HCT116 (cell line): ENCODE measurements around the gene AFAP1L2. TPM values are rescaled to one million over a fixed set of nuclear protein-coding genes. Genes with fewer than 3 reads are reported as not detected.

Experiments used
- ATAC-seq: fragments of 200-7000 bp; cut with Tn5 transposase; 2 replicates; pipeline ENCODE4 v1.9.1; 2020; ENCODE audit warnings: mild to moderate bottlenecking, moderate library complexity
- BruUV-seq: library from RNA; stranded (reverse); fragments of 400-500 nt; replicated peaks from 2 replicates; lab custom pipeline; 2021; lab: Mats Ljungman, UMichigan
- CTCF ChIA-PET: fragments of 300-600 bp; sonication (Branson Sonifier 250); formaldehyde crosslinking; loops from one replicate; lab custom pipeline; 2021; ENCODE audit warnings: antibody characterized with exemption; lab: Charles Lee
- POLR2A ChIA-PET: fragments of 300-600, 350-600 bp; sonication (Branson Sonifier 250); formaldehyde crosslinking; loops from one replicate; lab custom pipeline; 2021; ENCODE audit warnings: antibody characterized with exemption; lab: Charles Lee
- RAD21 ChIA-PET, 2 experiments: fragments of 300-600 bp; sonication (Branson Sonifier 250); formaldehyde crosslinking; loops; one replicate each; lab custom pipeline; 2023; ENCODE audit warnings: low total read pairs in 2 of 2; ENCODE audit not compliant: uncharacterized antibody in 2 of 2, unreplicated experiment in 2 of 2, low non-redundant PET in 1 of 2; lab: Charles Lee
- DNase-seq: peaks from one replicate; pipeline ENCODE4 v3.0.0-alpha.2; 2010; ENCODE audit warnings: low read depth, low spot score
- H2AFZ ChIP-seq: fragments of 200-600 bp; shearing (Covaris generic), sonication (generic); 2 replicates; pipeline ENCODE4 v1.6.1; 2017; ENCODE audit warnings: low read depth, mixed run types, mixed read lengths, antibody characterized with exemption, low read length; ENCODE audit not compliant: poor library complexity, severe bottlenecking
- H3K27ac ChIP-seq: 2 replicates; pipeline ENCODE4 v1.5.1; 2012; ENCODE audit warnings: low read depth, low read length
- H3K27me3 ChIP-seq: fragments of 200-600 bp; sonication (generic); 2 replicates; pipeline ENCODE4 v1.6.1; 2016; ENCODE audit warnings: mixed run types, low read length, mixed read lengths; ENCODE audit not compliant: insufficient read depth
- H3K36me3 ChIP-seq, 2 experiments: fragments of 200-500 bp in 1 of 2; fragments of 200-600 bp in 1 of 2; sonication (Bioruptor generic) in 1 of 2; sonication (generic) in 1 of 2; 2 replicates each; pipeline versions ENCODE4 v1.5.1 to v1.6.1; 2014 to 2016; ENCODE audit warnings: low read length in 2 of 2, inconsistent platforms in 1 of 2, mixed read lengths in 1 of 2, mixed run types in 1 of 2; ENCODE audit not compliant: insufficient read depth in 2 of 2, control insufficient read depth in 1 of 2
- H3K4me1 ChIP-seq, 2 experiments: fragments of 200-600 bp in 1 of 2; sonication (generic) in 1 of 2; 2 replicates each; pipeline versions ENCODE4 v1.5.1 to v1.6.1; 2012 to 2017; ENCODE audit warnings: low read length in 2 of 2, inconsistent platforms in 1 of 2, mild to moderate bottlenecking in 1 of 2, mixed read lengths in 1 of 2, mixed run types in 1 of 2, moderate library complexity in 1 of 2; ENCODE audit not compliant: insufficient read depth in 2 of 2, control insufficient read depth in 1 of 2
- H3K4me2 ChIP-seq: fragments of 200-600 bp; sonication (generic); 2 replicates; pipeline ENCODE4 v1.6.1; 2017; ENCODE audit warnings: mixed run types, low read length, mixed read lengths
- H3K4me3 ChIP-seq, 2 experiments: fragments of 200-600 bp in 1 of 2; sonication (generic) in 1 of 2; replicated peaks in 1 of 2; 2 replicates each; pipeline ENCODE4 v1.5.1; 2011 to 2016; ENCODE audit warnings: low read length in 2 of 2, control low read depth in 1 of 2, low read depth in 1 of 2, mild to moderate bottlenecking in 1 of 2, mixed read lengths in 1 of 2, mixed run types in 1 of 2
- H3K79me2 ChIP-seq: fragments of 200-600 bp; sonication (generic); 2 replicates; pipeline ENCODE4 v1.6.1; 2017; ENCODE audit warnings: mild to moderate bottlenecking, mixed run types, low read length, moderate library complexity, mixed read lengths; ENCODE audit not compliant: insufficient read depth
- H3K9ac ChIP-seq: fragments of 200-600 bp; sonication (generic); 2 replicates; pipeline ENCODE4 v1.6.1; 2016; ENCODE audit warnings: low read length, mixed read lengths
- H3K9me2 ChIP-seq: fragments of 200-600 bp; sonication (generic), shearing (Covaris generic); 2 replicates; pipeline ENCODE4 v1.6.1; 2017; ENCODE audit warnings: mixed run types, mild to moderate bottlenecking, moderate library complexity; ENCODE audit not compliant: insufficient read depth
- H3K9me3 ChIP-seq, 2 experiments: fragments of 200-500 bp in 1 of 2; fragments of 200-600 bp in 1 of 2; sonication (Bioruptor generic) in 1 of 2; sonication (generic) in 1 of 2; 2 replicates each; pipeline ENCODE4 v1.6.1; 2014 to 2017; ENCODE audit warnings: low read length in 2 of 2, mixed read lengths in 2 of 2, inconsistent platforms in 1 of 2, low read depth in 1 of 2, mild to moderate bottlenecking in 1 of 2, mixed run types in 1 of 2, moderate library complexity in 1 of 2; ENCODE audit not compliant: control insufficient read depth in 1 of 2, insufficient read depth in 1 of 2
- H4K20me1 ChIP-seq: fragments of 200-600 bp; sonication (generic), shearing (Covaris generic); 2 replicates; pipeline ENCODE4 v1.6.1; 2017; ENCODE audit warnings: mixed run types, mild to moderate bottlenecking, moderate library complexity; ENCODE audit not compliant: insufficient read depth
- CEBPB ChIP-seq: IDR thresholded peaks from 2 replicates; pipeline ENCODE4 v1.6.1; 2012; ENCODE audit warnings: low read depth
- EGR1 ChIP-seq: IDR thresholded peaks from 2 replicates; pipeline ENCODE4 v1.6.1; 2012; ENCODE audit warnings: low read depth
- EZH2 ChIP-seq: fragments of 200-600 bp; sonication (generic); IDR thresholded peaks from 2 replicates; pipeline ENCODE4 v1.6.1; 2017; ENCODE audit warnings: antibody characterized with exemption, mixed run types
- JUND ChIP-seq: IDR thresholded peaks from 2 replicates; pipeline ENCODE4 v1.6.1; 2012
- POLR2A ChIP-seq: IDR thresholded peaks from 2 replicates; pipeline ENCODE4 v1.7.0; 2011; ENCODE audit warnings: borderline replicate concordance; ENCODE audit not compliant: insufficient read depth, insufficient read length; ENCODE audit errors: extremely low read depth
- POLR2AphosphoS5 ChIP-seq: IDR thresholded peaks from 2 replicates; pipeline ENCODE4 v1.6.1; 2011; ENCODE audit warnings: mild to moderate bottlenecking, low read depth, low read length, moderate library complexity
- SIN3A ChIP-seq: IDR thresholded peaks from 2 replicates; pipeline ENCODE4 v1.6.1; 2012; ENCODE audit warnings: low read depth
- SP1 ChIP-seq: IDR thresholded peaks from 2 replicates; pipeline ENCODE4 v1.6.1; 2012; ENCODE audit warnings: low read depth
- SRF ChIP-seq: IDR thresholded peaks from 2 replicates; pipeline ENCODE4 v1.6.1; 2012; ENCODE audit warnings: low read depth
- TCF7L2 ChIP-seq: IDR thresholded peaks from 2 replicates; pipeline ENCODE4 v1.7.0; 2011; ENCODE audit warnings: borderline replicate concordance, inconsistent platforms; ENCODE audit not compliant: insufficient read depth, insufficient read length; ENCODE audit errors: extremely low read depth
- YY1 ChIP-seq: IDR thresholded peaks from 2 replicates; pipeline ENCODE4 v1.6.1; 2011; ENCODE audit warnings: low read length, low read depth, moderate library complexity, mild to moderate bottlenecking; ENCODE audit not compliant: insufficient replicate concordance; ENCODE audit errors: extremely low read depth
- ZNF274 ChIP-seq: fragments of 200-500 bp; sonication (Bioruptor generic); IDR thresholded peaks from 2 replicates; pipeline ENCODE4 v1.6.1; 2014; ENCODE audit warnings: mild to moderate bottlenecking, low read depth, low read length, inconsistent platforms
- intact Hi-C: fragments of 100-400 bp; cut with micrococcal nuclease; formaldehyde crosslinking; loops from 2 replicates; pipeline ENCODE4 v1.10.0; 2022
- total RNA-seq: library from RNA; stranded (reverse); gene quantifications from one replicate; pipeline ENCODE4 v1.2.1, GENCODE V29; 2021; ENCODE audit not compliant: unreplicated experiment
- TF ChIP-seq, protein P1 (sequence below): IDR thresholded peaks from 2 replicates; pipeline ENCODE4 v1.6.1; 2012
- TF ChIP-seq, protein P2 (sequence below): IDR thresholded peaks from 2 replicates; pipeline ENCODE4 v1.6.1; 2012
- TF ChIP-seq, protein P3 (sequence below): IDR thresholded peaks from 2 replicates; pipeline ENCODE4 v1.6.1; 2012; ENCODE audit warnings: low read depth

The AFAP1L2 gene
- total RNA-seq, 1 experiment from 2014 or later: 0.93 TPM

DNA sequence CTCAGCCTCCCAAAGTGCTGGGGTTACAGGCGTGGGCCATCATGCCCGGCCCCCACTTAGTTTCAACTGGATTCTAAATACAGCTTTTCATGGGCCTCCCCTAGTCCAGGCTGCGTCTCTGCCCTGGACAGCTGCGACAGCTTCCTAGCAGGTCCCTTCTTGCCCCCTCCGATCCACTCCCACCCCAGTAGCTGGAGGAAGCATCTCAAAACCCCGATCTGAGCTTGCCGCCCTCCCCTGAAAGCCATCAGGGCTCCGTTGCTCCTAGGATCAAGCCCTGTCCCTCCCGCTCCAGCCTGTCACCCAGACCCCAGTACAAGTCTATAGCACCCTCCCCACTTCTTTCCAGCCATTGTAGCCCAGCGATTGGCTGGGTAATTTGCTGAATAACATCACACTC is 100.7 kb downstream of the AFAP1L2 start:
- Histone ChIP-seq H3K27me3 (peaks cover 21% of the 10 kb centered on the region; the same call in 1 of the 2 replicates), H3K79me2 (no peaks in the 10 kb centered on the region), H3K4me2 (peak overlapping the region; percentile 81), H3K4me1 (peaks cover 6 to 19% of the 10 kb centered on the region in 2 experiments), H3K36me3 (no peaks in the 10 kb centered on the region), H4K20me1 (no peaks in the 10 kb centered on the region), H3K9me3 (no peaks in the 10 kb centered on the region), H3K4me3 (no peak overlapping the region), H3K9me2 (no peaks in the 10 kb centered on the region), H3K27ac (no peak overlapping the region), H3K9ac (no peak overlapping the region), H2AFZ (peak overlapping the region; percentile 99)
- DNase-seq (no peak), ATAC-seq (peak; percentile 18)
- intact Hi-C loops: loop anchor here (5.0 kb wide), 1 partner anchor 399 kb away; no protein-coding TSS in a partner anchor
- no TSS peak for BruUV-seq
- no peak for TF ChIP-seq JUND
- TF ChIP-seq SP1: no peak
- TF ChIP-seq TCF7L2: no peak
- no peak for TF ChIP-seq POLR2AphosphoS5
- TF ChIP-seq, protein P1, sequence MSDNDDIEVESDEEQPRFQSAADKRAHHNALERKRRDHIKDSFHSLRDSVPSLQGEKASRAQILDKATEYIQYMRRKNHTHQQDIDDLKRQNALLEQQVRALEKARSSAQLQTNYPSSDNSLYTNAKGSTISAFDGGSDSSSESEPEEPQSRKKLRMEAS: no peak
- ChIA-PET CTCF (interaction anchor here (0.6 to 2.8 kb wide), 51 partner anchors 11 to 1230 kb away, joined by 3 to 95 read pairs (median 6); no protein-coding TSS in a partner anchor), RAD21 (interaction anchor here (0.6 to 2.7 kb wide), 20 partner anchors 24 to 826 kb away, joined by 3 to 24 read pairs (median 4); no protein-coding TSS in a partner anchor), POLR2A (interaction anchor here (0.7 kb wide), 1 partner anchor 71 kb away, joined by 3 read pairs; no protein-coding TSS in a partner anchor)

DNA sequence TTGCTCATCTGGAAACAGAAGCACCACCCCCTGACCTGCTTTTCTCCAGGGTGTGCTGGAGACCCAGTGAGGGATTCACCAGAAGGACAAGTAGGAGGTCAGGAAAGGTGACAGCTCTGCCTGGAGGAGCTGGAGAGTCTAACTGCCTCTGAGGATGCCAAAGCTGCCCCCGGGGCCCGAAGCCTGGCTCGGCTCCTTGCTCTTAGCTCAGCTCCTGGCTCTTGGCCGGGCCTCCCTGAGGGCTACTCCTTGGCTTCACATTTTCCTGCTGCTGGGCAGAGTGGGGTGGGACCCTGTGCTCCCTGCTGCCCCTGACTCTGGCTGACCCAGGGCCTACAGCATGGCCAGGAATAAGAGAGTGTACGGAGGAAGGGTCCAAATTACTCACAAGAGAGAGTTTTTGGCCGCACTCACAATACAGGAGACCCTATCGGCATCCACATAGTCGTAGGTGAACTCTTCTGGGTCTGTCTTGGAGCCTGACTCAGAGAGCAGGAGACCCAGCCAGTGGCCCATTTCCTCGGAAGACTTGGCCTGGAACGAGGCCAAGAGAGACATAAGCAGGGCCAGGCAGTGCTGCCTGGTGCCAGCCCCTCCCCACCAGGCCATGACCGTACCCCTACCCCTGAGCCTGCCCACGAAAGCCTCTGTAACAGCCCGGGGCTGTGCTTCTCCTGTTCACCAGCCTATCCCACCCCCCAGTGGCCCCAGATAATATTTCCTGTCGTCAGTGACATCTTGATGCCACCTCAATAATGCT is 102.2 kb downstream of the AFAP1L2 start:
- H3K4me1 ChIP-seq: peaks cover 6 to 18% of the 10 kb centered on the region in 2 experiments

More for the DNA sequence above, 102.2 kb downstream of the AFAP1L2 start:
- no peak for TF ChIP-seq ZNF274
- TF ChIP-seq, protein P2, sequence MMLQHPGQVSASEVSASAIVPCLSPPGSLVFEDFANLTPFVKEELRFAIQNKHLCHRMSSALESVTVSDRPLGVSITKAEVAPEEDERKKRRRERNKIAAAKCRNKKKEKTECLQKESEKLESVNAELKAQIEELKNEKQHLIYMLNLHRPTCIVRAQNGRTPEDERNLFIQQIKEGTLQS: no peak
- no peak for TF ChIP-seq SIN3A
- TF ChIP-seq EZH2: no peak
- TF ChIP-seq SRF: no peak
- TF ChIP-seq POLR2A: no peak
- TF ChIP-seq, protein P3, sequence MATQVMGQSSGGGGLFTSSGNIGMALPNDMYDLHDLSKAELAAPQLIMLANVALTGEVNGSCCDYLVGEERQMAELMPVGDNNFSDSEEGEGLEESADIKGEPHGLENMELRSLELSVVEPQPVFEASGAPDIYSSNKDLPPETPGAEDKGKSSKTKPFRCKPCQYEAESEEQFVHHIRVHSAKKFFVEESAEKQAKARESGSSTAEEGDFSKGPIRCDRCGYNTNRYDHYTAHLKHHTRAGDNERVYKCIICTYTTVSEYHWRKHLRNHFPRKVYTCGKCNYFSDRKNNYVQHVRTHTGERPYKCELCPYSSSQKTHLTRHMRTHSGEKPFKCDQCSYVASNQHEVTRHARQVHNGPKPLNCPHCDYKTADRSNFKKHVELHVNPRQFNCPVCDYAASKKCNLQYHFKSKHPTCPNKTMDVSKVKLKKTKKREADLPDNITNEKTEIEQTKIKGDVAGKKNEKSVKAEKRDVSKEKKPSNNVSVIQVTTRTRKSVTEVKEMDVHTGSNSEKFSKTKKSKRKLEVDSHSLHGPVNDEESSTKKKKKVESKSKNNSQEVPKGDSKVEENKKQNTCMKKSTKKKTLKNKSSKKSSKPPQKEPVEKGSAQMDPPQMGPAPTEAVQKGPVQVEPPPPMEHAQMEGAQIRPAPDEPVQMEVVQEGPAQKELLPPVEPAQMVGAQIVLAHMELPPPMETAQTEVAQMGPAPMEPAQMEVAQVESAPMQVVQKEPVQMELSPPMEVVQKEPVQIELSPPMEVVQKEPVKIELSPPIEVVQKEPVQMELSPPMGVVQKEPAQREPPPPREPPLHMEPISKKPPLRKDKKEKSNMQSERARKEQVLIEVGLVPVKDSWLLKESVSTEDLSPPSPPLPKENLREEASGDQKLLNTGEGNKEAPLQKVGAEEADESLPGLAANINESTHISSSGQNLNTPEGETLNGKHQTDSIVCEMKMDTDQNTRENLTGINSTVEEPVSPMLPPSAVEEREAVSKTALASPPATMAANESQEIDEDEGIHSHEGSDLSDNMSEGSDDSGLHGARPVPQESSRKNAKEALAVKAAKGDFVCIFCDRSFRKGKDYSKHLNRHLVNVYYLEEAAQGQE: no peak
- TF ChIP-seq TCF7L2: no peak
- no peak for TF ChIP-seq SP1
- TF ChIP-seq EGR1: no peak
- no peak for TF ChIP-seq YY1
- no peak for TF ChIP-seq CEBPB
- BruUV-seq: no TSS peak
- H3K79me2 ChIP-seq: no peaks in the 10 kb centered on the region
- H3K27ac ChIP-seq: no peak overlapping the region
- no peaks in the 10 kb centered on the region for H3K9me3 ChIP-seq
- H3K4me2 ChIP-seq: no peak overlapping the region
- H3K27me3 ChIP-seq: peaks cover 7% of the 10 kb centered on the region; the same call in 1 of the 2 replicates
- POLR2A ChIA-PET: no interaction called here
- RAD21 ChIA-PET: interaction anchor here in 1 of 2 experiments (2.7 kb wide), 1 partner anchor 157 kb away, joined by 24 read pairs; no protein-coding TSS in a partner anchor
- no peaks in the 10 kb centered on the region for H3K36me3 ChIP-seq
- no peak overlapping the region for H3K9ac ChIP-seq
- no peak overlapping the region for H2AFZ ChIP-seq
- no peaks in the 10 kb centered on the region for H4K20me1 ChIP-seq
- H3K9me2 ChIP-seq: no peaks in the 10 kb centered on the region
- CTCF ChIA-PET: interaction anchor here (0.6 to 2.8 kb wide), 7 partner anchors 19 to 828 kb away, joined by 4 to 95 read pairs (median 32); no protein-coding TSS in a partner anchor
- intact Hi-C loops: loop anchor here (5.0 kb wide), 1 partner anchor 400 kb away; no protein-coding TSS in a partner anchor
- DNase-seq: no peak
- ATAC-seq: no peak
- no peak overlapping the region for H3K4me3 ChIP-seq
